Pericardium fibroblast (primary cell): ENCODE results near the gene LCE1D. TPM values are rescaled to one million over a fixed set of nuclear protein-coding genes. Genes with fewer than 3 reads are reported as not detected.

Source experiments
- total RNA-seq: library from RNA; depleted of rRNA; stranded (reverse); fragments of >200 nt; gene quantifications from 2 replicates; pipeline ENCODE4 v1.2.3, GENCODE V29; 2015

Gene LCE1D, protein sequence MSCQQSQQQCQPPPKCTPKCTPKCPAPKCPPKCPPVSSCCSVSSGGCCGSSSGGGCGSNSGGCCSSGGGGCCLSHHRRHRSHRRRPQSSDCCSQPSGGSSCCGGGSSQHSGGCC
- not detected in 2 replicates for total RNA-seq

DNA sequence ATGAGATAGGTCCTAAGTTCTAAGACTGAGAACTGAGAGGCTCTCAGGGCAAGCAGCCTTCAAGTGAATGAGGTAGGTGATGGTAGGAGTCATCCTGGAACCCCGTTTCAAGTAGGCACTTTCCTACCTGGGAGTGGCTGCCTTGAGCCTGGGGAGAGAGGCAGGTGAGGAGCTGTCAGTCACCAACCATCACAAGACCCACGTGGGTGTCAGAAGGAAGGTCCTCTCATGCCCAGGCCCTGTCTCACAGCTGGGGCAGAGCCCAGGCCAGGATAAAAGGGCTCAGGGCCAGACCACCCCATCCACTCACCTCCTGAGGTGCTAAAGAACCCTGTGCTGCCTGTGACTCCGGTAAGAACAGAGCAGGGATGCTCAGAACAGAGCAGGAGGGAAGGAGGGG is at the start of gene LCE1D:
Gene LCE1D (plus strand): TSS at position 301 of the 400 bp plus-strand sequence. CDS start 1,074 bp downstream, outside the sequence.

GRCh38 chr1:152757747-152758146 is 38.8 kb upstream of the LCE1D start, which contains the start of gene KPRP:
Gene KPRP, plus strand, starts transcription at chr1:152758025. Its CDS starts 1,564 bp downstream, at chr1:152759589.

GRCh38 chr1:152774875-152775274 is 21.6 kb upstream of the LCE1D start, which contains the start of gene LCE1F:
Gene LCE1F, plus strand, starts transcription at chr1:152775140. Its CDS starts 1,232 bp downstream, at chr1:152776372.

DNA sequence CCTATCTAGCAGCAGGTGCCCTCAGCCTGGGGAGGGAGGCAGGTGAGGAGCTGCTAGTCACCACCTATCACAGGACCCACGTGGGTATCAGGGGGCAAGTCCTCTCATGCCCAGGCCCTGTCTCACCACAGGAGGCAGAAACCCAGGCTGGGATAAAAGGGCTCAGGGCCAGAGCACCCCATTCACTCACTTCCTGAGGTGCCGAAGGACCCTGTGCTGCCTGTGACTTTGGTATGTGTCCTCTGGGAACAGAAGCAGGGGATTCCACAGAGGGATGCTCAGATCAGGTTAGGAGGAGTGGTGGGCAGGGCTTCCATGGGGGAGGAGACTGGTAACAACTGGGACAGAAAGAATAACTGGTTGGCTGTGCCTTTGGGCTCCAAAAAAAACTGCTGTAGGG is 10.4 kb upstream of the LCE1D start, which contains the start of gene LCE1E:
Gene LCE1E (plus strand): TSS at position 181 of the 400 bp plus-strand sequence. CDS start 1,043 bp downstream, outside the sequence.

GRCh38 chr1:152806576-152806975 is 10.1 kb downstream of the LCE1D start, which contains the start of gene LCE1C:
Gene LCE1C, minus strand, starts transcription at chr1:152806651. Its CDS starts 1,173 bp downstream, at chr1:152805478.

DNA sequence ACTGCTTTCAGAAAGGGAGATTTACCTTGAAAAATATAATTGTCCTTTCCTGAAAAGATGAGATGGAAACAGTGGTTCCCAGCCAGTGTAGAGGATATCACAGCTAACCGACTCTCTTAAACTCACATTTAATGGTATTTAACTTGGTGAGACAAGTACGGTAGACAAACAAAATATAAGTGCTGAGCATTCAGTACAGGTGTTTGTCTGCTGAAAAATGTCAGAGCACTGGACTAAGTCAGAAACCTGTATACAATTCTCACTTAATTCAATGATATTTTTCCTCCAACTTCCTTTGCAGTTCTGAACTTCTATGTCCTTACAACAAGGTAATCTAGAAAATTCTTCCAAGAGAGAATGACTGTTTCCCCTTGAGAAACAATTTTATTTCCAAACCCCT is 15.2 kb downstream of the LCE1D start, which contains the start of gene LCE1B:
Gene LCE1B (plus strand): TSS at position 301 of the 400 bp plus-strand sequence. CDS start 476 bp downstream, outside the sequence.

GRCh38 chr1:152827173-152827572 is 30.7 kb downstream of the LCE1D start, which contains the start of gene LCE1A:
Gene LCE1A, plus strand, starts transcription at chr1:152827473. Its CDS starts 0 bp downstream, at chr1:152827473.

GRCh38 chr1:152842556-152842955 is 46.0 kb downstream of the LCE1D start, which contains the start of gene LCE6A:
Gene LCE6A, plus strand, starts transcription at chr1:152842856. Its CDS starts 665 bp downstream, at chr1:152843521.

Other genes starting within 250 kb of the LCE1D start
- gene LCE3E, start 229.9 kb upstream of the LCE1D start, total RNA-seq = not detected in 2 replicates
- gene LCE3D, start 216.2 kb upstream of the LCE1D start, total RNA-seq = not detected in 2 replicates
- not detected in 2 replicates for gene LCE3C, start 196.5 kb upstream of the LCE1D start, total RNA-seq
- not detected in 2 replicates for gene LCE3B, start 182.9 kb upstream of the LCE1D start, total RNA-seq
- gene LCE3A, start 173.6 kb upstream of the LCE1D start, total RNA-seq = not detected in 2 replicates
- gene LCE2D, start 133.3 kb upstream of the LCE1D start, total RNA-seq = not detected in 2 replicates
- gene LCE2C, start 121.4 kb upstream of the LCE1D start, total RNA-seq = not detected in 2 replicates
- not detected in 2 replicates for gene LCE2B, start 110.6 kb upstream of the LCE1D start, total RNA-seq
- gene LCE2A, start 98.4 kb upstream of the LCE1D start, total RNA-seq = not detected in 2 replicates
- gene LCE4A, start 88.6 kb upstream of the LCE1D start, total RNA-seq = not detected in 2 replicates
- not detected in 2 replicates for gene KPRP, start 38.7 kb upstream of the LCE1D start, total RNA-seq
- gene LCE1F, start 21.6 kb upstream of the LCE1D start, total RNA-seq = not detected in 2 replicates
- gene LCE1E, start 10.5 kb upstream of the LCE1D start, total RNA-seq = not detected in 2 replicates
- not detected in 2 replicates for gene LCE1C, start 9.9 kb downstream of the LCE1D start, total RNA-seq
- not detected in 2 replicates for gene LCE1B, start 15.2 kb downstream of the LCE1D start, total RNA-seq
- gene LCE1A, start 30.8 kb downstream of the LCE1D start, total RNA-seq = not detected in 2 replicates
- not detected in 2 replicates for gene LCE6A, start 46.1 kb downstream of the LCE1D start, total RNA-seq
- gene LCE7A, start 63.3 kb downstream of the LCE1D start, total RNA-seq = not detected in 2 replicates
- not detected in 2 replicates for gene SMCP, start 81.6 kb downstream of the LCE1D start, total RNA-seq
- not detected in 2 replicates for gene IVL, start 111.8 kb downstream of the LCE1D start, total RNA-seq
- not detected in 2 replicates for gene SPRR5, start 150.5 kb downstream of the LCE1D start, total RNA-seq
- not detected in 2 replicates for gene SPRR4, start 173.9 kb downstream of the LCE1D start, total RNA-seq
- gene SPRR1A, start 187.4 kb downstream of the LCE1D start, total RNA-seq = not detected in 2 replicates
- not detected in 2 replicates for gene SPRR3, start 205.0 kb downstream of the LCE1D start, total RNA-seq
- not detected in 2 replicates for gene SPRR1B, start 234.5 kb downstream of the LCE1D start, total RNA-seq
- not detected in 2 replicates for gene SPRR2D, start 244.4 kb downstream of the LCE1D start, total RNA-seq